ENCODE measurements around the gene CDC42SE2.
"Not testable (repeated sequence)": the region's sequence is repeated elsewhere in the genome, so short reads cannot be mapped to it uniquely, and the experiment has no call there.

Gene CDC42SE2

GRCh38 chr5:131252824-131253171, 11.1 kb upstream of the CDC42SE2 start:
- peak; percentile 29 to 96 for DNase-seq

GRCh38 chr5:131254025-131254424, 9.8 kb upstream of the CDC42SE2 start:
- DNase-seq, result not testable (repeated sequence)

GRCh38 chr5:131254741-131255140, 9.1 kb upstream of the CDC42SE2 start:
- DNase-seq, result no peak

GRCh38 chr5:131256507-131256823, 7.4 kb upstream of the CDC42SE2 start:
- DNase-seq, result no peak

- DNase-seq, result no peak
Measured at GRCh38 chr5:131258733-131259132, 5.1 kb upstream of the CDC42SE2 start.

DNA sequence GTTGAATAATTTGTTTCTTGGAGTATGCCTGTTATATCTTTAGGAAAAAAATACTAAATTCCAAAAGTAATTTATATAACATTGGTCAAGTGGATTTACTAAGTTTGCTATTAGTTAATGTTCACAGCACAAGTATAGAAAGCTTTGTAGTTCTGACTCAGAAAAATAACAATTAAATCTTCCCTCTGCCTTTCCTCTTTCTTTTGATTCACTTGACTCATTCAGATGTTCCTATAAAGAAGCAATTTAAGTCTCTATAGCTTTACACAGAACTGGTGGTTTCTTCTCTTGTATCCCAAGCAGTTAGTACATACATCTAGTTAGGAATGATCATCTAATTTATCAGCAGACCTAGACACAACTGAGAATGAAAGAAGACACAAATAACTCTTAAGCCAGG, 4.5 kb upstream of the CDC42SE2 start:
- no peak for DNase-seq

DNA sequence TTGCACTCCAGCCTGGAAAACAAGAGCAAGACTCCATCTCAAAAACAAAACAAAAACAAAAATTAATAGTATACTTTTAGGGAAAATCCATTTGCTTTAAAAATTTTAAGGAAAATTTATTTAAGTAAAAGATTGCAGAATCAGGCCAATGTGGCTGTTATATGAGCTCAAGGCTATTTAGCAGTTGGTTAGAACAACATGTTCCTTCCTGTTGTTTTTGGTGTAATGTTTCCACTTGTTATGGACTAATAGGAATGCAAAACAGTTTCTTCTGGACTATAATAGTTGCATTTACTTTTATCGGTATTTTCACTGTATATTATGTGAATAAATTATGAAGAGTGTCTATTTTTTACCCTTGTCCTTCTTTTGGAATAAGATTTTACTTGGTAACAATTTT, 3.0 kb upstream of the CDC42SE2 start:
- no peak for DNase-seq

DNA sequence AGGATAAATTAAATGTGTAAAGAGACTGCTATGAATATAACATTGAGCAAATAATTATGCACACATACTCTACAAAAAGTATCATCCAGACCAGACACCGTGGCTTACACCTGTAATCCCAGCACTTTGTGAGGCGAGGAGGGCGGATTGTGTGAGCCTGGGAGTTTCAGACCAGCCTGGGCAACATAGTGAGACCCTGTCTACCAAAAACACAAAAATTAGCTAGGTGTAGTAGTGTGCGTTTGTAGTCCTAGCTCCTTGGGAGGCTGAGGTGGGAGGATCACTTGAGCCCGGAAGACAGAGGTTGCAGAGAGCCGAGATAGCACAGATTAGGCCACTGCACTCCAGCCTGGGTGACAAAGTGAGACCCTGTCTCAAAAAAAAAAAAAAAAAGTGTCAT, 2.4 kb upstream of the CDC42SE2 start:
- DNase-seq, result no peak

- DNase-seq, result peak in 1 of 2 donors; percentile 26
Measured at GRCh38 chr5:131262953-131263541, 806 bp upstream of the CDC42SE2 start.

GRCh38 chr5:131264451-131265099, 722 bp downstream of the CDC42SE2 start:
- peak in 1 of 2 donors; percentile 59 for DNase-seq

GRCh38 chr5:131265311-131265803, 1.5 kb downstream of the CDC42SE2 start:
- peak in 1 of 2 donors; percentile 52 for DNase-seq

- no peak for DNase-seq
Measured at GRCh38 chr5:131266370-131267060, 2.7 kb downstream of the CDC42SE2 start.

- DNase-seq, result no peak
Measured at GRCh38 chr5:131268758-131269370, 5.0 kb downstream of the CDC42SE2 start.

GRCh38 chr5:131270809-131271208, 7.0 kb downstream of the CDC42SE2 start:
- no peak for DNase-seq

DNA sequence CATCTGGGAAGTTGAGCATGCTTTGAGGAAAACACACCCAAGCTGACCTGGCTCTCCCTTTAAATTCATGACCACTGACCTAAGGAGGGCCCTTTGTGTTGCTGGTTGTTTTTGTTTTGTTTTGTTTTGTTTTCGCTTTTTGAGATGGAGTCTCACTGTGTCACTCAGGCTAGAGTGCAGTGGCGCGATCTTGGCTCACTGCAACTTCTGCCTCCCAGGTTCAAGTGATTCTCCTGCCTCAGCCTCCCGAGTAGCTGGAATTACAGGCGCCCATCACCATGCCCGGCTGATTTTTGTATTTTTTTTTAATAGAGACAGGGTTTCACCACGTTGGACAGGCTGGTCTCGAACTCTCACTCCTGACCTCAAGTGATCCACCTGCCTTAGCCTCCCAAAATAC, 8.0 kb downstream of the CDC42SE2 start:
- DNase-seq, result not testable (repeated sequence)

- no peak for DNase-seq
Measured at GRCh38 chr5:131272307-131272706, 8.5 kb downstream of the CDC42SE2 start.

GRCh38 chr5:131272724-131273123, 8.9 kb downstream of the CDC42SE2 start:
- DNase-seq, result no peak

DNA sequence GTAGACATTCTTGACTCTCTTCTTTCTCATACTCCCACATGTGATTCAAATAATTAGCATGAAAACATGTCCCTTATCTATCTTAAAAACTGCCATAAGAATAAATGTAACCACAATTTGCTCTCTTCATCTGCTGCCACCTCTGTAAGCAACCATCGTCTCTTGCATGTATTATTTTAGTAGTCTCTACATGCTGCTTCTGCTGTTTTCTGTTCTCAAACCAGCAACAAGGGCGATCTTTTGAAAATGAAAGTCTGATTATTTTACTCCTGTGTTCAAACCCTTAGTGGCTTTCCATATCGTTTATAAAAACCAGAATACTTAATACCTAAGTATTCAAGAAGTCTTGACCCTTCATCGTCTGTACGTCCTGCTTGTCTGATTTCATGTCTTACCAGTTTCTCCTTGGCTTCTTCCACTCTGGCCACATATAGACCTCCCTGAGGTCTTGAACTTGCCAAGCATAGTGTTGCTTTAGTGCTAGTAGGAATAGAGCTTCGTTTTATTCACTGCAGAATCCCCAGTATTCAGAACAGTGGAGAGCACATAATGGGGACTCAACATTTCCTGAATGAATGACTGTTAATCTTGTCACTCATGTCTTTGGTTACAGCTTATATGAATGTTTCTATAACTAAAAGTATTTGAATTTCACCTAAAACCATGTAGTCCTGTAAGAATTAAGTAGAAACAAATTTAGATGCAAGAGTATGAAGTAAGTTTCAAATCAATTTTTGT, 10.6 kb downstream of the CDC42SE2 start:
- DNase-seq, result no peak

- DNase-seq, result no peak
Measured at GRCh38 chr5:131276072-131276471, 12.2 kb downstream of the CDC42SE2 start.

GRCh38 chr5:131277447-131277846, 13.6 kb downstream of the CDC42SE2 start:
- DNase-seq, result no peak

GRCh38 chr5:131277875-131278740, 14.3 kb downstream of the CDC42SE2 start:
- DNase-seq, result no peak

- DNase-seq, result not testable (repeated sequence)
Measured at GRCh38 chr5:131278741-131279124, 14.9 kb downstream of the CDC42SE2 start.
